ENCODE data around the gene OPN1MW2.
"Not testable (repeated sequence)": the region's sequence is repeated elsewhere in the genome, so short reads cannot be mapped to it uniquely, and the experiment has no call there.

DNA sequence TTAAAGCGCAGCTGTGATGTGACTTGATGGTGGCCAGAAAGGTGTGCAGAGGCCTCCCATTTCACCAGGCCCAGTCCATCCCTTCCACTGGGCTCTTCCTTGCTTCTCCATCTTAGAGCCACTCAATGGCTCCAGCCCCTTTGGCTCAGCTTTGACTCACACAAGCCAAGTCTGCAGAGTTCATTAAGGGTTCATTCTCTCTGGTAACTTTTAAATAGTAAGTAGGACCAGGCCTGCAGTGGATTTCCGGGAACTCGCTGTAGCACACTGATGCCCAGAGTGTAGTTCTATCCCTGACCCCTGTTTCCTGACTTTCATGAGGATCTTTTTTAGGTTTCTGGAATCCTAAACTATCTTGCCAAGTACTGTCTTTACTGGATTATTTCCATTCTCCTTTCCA lies 49.7 kb downstream of the OPN1MW2 start:
- TF ChIP-seq EZH2 (IDR thresholded peaks at IDR 0.05; ENCODE audit: insufficient read depth, poor library complexity, severe bottlenecking); EZH2phosphoT487 (IDR thresholded peaks at IDR 0.05; ENCODE audit: insufficient read depth, low read depth): not testable (repeated sequence)
